Endothelial cell of umbilical vein (primary cell): ENCODE measurements around the gene PRXL2A.

Experiments used
- CTCF ChIP-seq, 2 donors: IDR thresholded peaks; 1 replicate in 1 of 2; 2 replicates in 1 of 2; pipeline ENCODE4 v1.5.1; 2011; ENCODE audit warnings: low read length in 2 of 2, mild to moderate bottlenecking in 2 of 2, moderate library complexity in 2 of 2, control low read depth in 1 of 2, inconsistent platforms in 1 of 2, low read depth in 1 of 2; ENCODE audit not compliant: insufficient read depth in 1 of 2; ENCODE audit errors: extremely low read depth in 1 of 2
- EZH2 ChIP-seq: IDR thresholded peaks from 2 replicates; pipeline ENCODE4 v1.6.1; 2012; ENCODE audit warnings: borderline replicate concordance, low read depth, mild to moderate bottlenecking, moderate library complexity, low read length, inconsistent platforms; ENCODE audit not compliant: severe bottlenecking
- GATA2 ChIP-seq: IDR thresholded peaks from 2 replicates; pipeline ENCODE4 v1.7.0; 2011; ENCODE audit warnings: low read depth, mild to moderate bottlenecking, moderate library complexity, mixed read lengths, low read length; ENCODE audit not compliant: insufficient read length, insufficient read depth
- JUN ChIP-seq: IDR thresholded peaks from 2 replicates; pipeline ENCODE4 v1.6.1; 2011; ENCODE audit warnings: borderline replicate concordance, low read depth; ENCODE audit not compliant: insufficient read length, insufficient read depth
- MYC ChIP-seq: IDR thresholded peaks from one replicate; pipeline ENCODE4 v1.6.1; 2011; ENCODE audit warnings: mild to moderate bottlenecking, low read depth, low read length
- POLR2A ChIP-seq: IDR thresholded peaks from 2 replicates; pipeline ENCODE4 v1.6.1; 2012; ENCODE audit warnings: low read depth, mild to moderate bottlenecking, control low read depth, low read length
- POLR2AphosphoS5 ChIP-seq: IDR thresholded peaks from 2 replicates; pipeline ENCODE4 v1.6.1; 2012; ENCODE audit warnings: low read depth, mild to moderate bottlenecking, control low read depth, low read length, moderate library complexity; ENCODE audit not compliant: insufficient read depth

- TF ChIP-seq POLR2A = no peak
- TF ChIP-seq JUN = no peak
- no peak for TF ChIP-seq CTCF (IDR thresholded peaks at IDR 0.05; ENCODE audit: extremely low read depth in 1 of 2, insufficient read depth in 1 of 2, low read depth in 1 of 2, low read length in 2 of 2)
- TF ChIP-seq GATA2 = no peak
- no peak for TF ChIP-seq POLR2AphosphoS5
- no peak for TF ChIP-seq EZH2
- no peak for TF ChIP-seq MYC
These were observed 43.7 kb downstream of the PRXL2A start for GRCh38 chr10:80452069-80452468.
